Activated naive CD4-positive, alpha-beta T cell treated with anti-CD3 and anti-CD28 coated beads, Interleukin-2, amount 10 ng/mL, durations not matched to agents 7 days and 5 days (primary cell): ENCODE measurements around the gene FAM20A.

Experiments
- CTCF ChIA-PET: fragments of 350-600 bp; sonication (Branson Sonifier 250); formaldehyde crosslinking; loops from one replicate; lab custom pipeline; 2021; ENCODE audit warnings: antibody characterized with exemption; lab: Charles Lee
- DNase-seq: peaks from one replicate; pipeline ENCODE4 v3.0.0-alpha.2; 2020
- H3K27ac Mint-ChIP-seq: one replicate; pipeline ENCODE4 v1.8.0; 2021; ENCODE audit warnings: mild to moderate bottlenecking, moderate library complexity, mixed read lengths
- H3K27me3 Mint-ChIP-seq: one replicate; pipeline ENCODE4 v1.8.0; 2021; ENCODE audit warnings: mild to moderate bottlenecking, mixed read lengths
- H3K36me3 Mint-ChIP-seq: one replicate; pipeline ENCODE4 v1.8.0; 2021; ENCODE audit warnings: mixed read lengths
- H3K4me1 Mint-ChIP-seq: one replicate; pipeline ENCODE4 v1.8.0; 2021; ENCODE audit warnings: mixed read lengths
- H3K4me3 Mint-ChIP-seq: one replicate; pipeline ENCODE4 v1.8.0; 2021; ENCODE audit warnings: mild to moderate bottlenecking, moderate library complexity, mixed read lengths
- H3K9me3 Mint-ChIP-seq: one replicate; pipeline ENCODE4 v1.8.0; 2021; ENCODE audit warnings: mixed read lengths

Gene FAM20A

DNA sequence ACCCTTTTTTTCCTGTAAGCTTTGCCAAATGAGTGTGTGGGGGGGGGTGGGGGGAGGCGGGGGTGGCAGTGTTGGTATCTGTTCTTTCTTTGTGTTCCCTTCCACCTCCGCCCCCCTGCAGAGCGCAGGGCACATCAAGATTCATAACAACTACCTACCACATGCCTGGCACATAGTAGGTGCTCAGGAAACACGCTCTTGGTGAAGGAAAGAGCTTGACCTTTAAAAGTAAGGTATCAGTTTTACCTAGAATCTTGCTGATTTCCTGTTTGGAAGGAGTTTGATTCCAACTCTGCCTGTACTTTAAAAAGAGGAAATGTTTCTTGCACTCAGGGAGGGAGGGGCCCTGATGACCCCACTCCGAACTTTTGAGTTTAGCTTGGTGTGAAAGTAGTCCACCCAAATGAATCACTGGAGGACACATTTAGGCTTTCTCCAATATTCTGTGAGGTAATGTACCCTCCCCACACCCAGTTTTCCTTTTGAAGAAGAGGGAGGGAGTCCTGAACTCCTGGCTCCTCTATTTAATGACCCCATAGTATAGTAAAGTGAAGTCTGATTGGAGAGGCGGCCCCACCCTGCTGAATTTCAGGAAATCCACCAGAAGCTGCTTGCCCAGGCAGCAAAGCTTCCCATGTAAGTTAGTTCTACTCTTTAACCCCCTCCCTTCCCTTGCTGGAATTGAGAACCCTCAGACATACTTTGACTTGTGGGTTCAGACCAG lies 560 bp upstream of the FAM20A start:
- Mint-ChIP-seq H3K9me3 (no peaks in the 10 kb centered on the region), H3K27me3 (peaks cover 73% of the 10 kb centered on the region), H3K27ac (no peak overlapping the region), H3K36me3 (no peaks in the 10 kb centered on the region), H3K4me3 (no peak overlapping the region), H3K4me1 (peaks cover 9% of the 10 kb centered on the region)
- no peak for DNase-seq
- CTCF ChIA-PET, result interaction anchor here (1.1 to 1.6 kb wide), 2 partner anchors 10 to 12 kb away, joined by 3 read pairs; no protein-coding TSS in a partner anchor

DNA sequence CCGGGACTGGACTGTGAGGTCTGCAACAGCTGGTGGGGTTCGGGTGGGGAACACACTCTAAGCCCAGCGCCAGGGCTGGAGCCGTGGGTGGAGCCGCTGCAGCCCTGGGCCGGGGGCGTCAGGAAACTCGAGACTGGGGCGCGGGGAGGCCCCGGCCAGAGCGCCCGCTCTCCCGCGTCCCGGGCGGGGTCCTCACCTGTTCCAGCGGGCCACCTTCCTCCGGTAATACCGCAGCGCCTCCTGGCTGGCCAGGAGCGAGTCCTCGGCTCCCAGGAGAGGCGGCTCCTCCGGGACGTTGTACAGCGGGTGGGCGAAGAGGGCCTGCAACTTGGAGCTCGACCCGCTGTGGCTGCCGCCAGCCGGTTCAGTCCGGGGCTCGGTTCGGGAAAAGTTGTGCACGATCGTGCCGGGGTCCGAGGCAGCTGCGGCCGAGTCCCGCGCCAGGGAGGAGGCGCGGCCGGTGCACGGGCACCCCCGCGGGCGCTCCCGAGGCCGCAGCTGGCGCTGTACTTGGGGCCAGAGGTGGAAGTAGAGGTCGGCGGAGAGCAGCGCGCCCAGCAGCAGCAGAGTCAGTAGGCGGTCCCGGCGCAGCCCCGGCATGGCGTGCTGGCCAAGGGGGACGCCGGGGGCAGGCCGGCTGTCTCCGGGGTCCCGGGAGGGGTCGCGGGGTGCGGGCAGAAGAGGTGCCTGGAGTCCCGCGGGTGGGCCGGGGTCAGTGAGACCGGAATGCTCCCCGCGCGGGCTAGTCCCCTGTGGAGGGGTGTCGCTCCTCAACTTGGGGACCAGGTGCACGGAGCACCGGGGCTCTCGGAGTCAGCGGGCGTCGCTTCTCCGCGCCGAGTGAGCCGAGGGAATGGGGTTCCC lies 868 bp downstream of the FAM20A start:
- Mint-ChIP-seq H3K9me3 (no peaks in the 10 kb centered on the region), H3K4me3 (no peak overlapping the region), H3K36me3 (no peaks in the 10 kb centered on the region), H3K27me3 (peaks cover 84% of the 10 kb centered on the region), H3K4me1 (peaks cover 14% of the 10 kb centered on the region), H3K27ac (no peak overlapping the region)
- CTCF ChIA-PET, result no interaction called here
- DNase-seq, result peak; percentile 21

DNA sequence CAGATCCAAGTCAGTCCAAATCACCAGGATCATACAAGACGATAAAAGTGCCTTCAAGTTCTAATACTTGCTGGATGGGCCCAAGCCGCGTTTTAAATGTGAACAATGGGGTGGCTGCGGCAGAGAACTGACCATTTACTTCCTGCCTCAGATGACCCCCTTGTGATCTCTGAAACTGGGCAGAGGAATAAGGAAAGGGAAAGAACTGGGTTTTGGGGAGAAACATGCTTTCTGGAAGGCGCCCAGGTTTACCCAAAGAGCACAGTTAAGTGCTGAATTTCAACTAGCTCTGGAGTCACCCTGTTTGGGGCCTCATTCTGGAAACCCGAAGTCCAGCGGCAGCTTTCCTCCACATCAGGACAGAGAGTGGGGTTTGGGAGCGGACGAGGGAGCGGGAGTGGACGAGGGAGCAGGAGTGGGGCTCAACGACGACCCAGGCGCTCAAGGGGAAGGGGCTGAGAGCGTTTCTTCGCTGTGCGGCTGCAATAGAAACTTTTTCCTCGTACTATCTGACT lies 1.6 kb downstream of the FAM20A start:
- H3K4me3 Mint-ChIP-seq, result peak overlapping the region; percentile 27
- H3K36me3 Mint-ChIP-seq, result no peaks in the 10 kb centered on the region
- no peaks in the 10 kb centered on the region for H3K9me3 Mint-ChIP-seq
- H3K27ac Mint-ChIP-seq, result no peak overlapping the region
- peaks cover 16% of the 10 kb centered on the region for H3K4me1 Mint-ChIP-seq
- no peak for DNase-seq
- CTCF ChIA-PET, result no interaction called here
- H3K27me3 Mint-ChIP-seq, result peaks cover 91% of the 10 kb centered on the region

DNA sequence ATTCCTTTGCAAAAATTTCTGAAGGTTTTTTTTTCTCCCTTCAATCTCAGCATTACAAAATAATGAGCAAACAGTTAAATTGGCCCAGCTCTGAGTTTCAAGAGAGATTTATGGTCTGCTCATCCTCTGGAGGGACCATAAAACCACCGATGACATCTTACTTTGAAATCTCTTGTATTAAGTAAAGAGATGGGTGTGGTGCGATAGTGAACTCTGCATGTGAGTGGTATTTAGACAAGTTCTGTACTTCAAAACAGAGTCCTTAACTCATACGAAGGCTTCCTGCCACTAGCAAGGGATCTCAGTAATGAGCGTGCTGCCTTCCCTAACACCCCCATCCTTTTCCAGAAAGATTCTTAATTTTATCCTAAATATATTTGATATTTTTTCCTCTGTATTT lies 2.1 kb downstream of the FAM20A start:
- Mint-ChIP-seq H3K36me3 (no peaks in the 10 kb centered on the region), H3K27ac (no peak overlapping the region), H3K27me3 (peaks cover 94% of the 10 kb centered on the region), H3K9me3 (no peaks in the 10 kb centered on the region), H3K4me1 (peaks cover 16% of the 10 kb centered on the region), H3K4me3 (no peak overlapping the region)
- no peak for DNase-seq
- CTCF ChIA-PET, result no interaction called here

DNA sequence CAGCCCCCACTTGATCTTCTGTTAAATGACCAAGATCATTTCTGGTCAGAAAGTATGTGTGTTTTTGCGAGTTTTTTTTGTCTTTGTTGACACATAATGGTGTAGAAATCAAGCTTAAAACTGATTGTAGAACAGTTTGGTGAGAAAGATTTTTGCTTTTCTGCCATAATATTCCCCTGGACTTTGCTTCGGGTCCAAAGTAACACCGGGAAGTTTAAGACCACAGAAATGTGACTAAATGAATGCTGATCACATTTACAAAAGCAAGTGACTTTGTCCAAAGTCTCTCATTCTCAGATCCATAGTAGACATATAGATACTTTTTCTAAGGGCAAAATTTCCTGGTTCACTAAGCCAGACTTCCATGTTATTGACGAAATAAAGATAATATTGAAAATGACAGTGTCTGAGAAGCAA lies 2.6 kb downstream of the FAM20A start:
- peaks cover 16% of the 10 kb centered on the region for H3K4me1 Mint-ChIP-seq
- H3K4me3 Mint-ChIP-seq, result no peak overlapping the region
- no peak for DNase-seq
- H3K27me3 Mint-ChIP-seq, result peaks cover 94% of the 10 kb centered on the region
- no peaks in the 10 kb centered on the region for H3K36me3 Mint-ChIP-seq
- CTCF ChIA-PET, result no interaction called here
- no peak overlapping the region for H3K27ac Mint-ChIP-seq
- no peaks in the 10 kb centered on the region for H3K9me3 Mint-ChIP-seq

DNA sequence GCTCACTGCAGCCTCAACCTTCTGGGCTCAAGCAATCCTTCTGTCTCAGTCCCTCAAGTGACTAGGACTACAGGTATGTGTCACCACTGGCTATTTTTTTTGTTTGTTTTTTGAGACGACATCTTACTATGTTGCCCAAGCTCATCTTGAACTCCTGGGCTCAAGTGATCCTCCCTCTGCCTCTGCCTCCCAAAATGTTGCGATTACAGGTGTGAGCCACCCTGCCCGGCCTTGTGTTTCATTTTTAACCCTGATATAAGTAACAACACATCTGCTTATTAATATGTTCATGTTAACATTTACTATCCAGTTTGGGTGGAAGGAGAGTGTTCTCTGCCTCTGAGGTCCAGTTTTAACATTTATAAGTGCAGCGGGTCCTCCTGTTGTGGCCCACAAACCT lies 3.1 kb downstream of the FAM20A start:
- Mint-ChIP-seq H3K36me3 (no peaks in the 10 kb centered on the region), H3K4me3 (no peak overlapping the region), H3K27ac (no peak overlapping the region), H3K9me3 (no peaks in the 10 kb centered on the region), H3K27me3 (peaks cover 94% of the 10 kb centered on the region), H3K4me1 (peaks cover 16% of the 10 kb centered on the region)
- CTCF ChIA-PET, result no interaction called here
- DNase-seq, result no peak

DNA sequence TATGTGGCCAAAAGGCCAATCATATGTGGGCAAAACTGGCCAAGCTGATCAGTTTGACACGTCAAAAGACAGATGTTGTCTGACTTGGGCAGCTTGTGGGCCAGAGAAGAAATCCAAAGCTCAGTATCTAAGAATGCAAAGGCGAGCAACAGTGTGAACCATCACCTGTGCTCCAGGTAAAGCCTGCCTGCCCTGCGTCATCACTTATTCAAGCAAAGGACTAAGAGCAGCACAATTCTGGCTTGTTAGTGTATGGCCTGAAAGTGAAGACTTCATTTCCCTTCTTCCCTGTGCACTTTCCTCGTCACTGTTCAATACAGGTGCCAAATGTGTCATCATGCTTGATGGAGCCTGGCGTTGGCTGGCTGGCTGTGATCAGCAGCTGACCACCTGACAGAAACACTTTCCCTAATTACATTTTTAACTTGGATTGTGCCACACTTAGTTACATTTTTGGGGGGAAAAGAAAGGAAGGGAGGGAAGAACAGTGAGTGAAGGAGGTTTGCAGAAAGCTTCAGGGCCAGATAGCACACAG lies 4.7 kb downstream of the FAM20A start:
- Mint-ChIP-seq H3K27me3 (peaks cover 85% of the 10 kb centered on the region), H3K27ac (no peak overlapping the region), H3K36me3 (no peaks in the 10 kb centered on the region), H3K4me1 (peaks cover 12% of the 10 kb centered on the region), H3K4me3 (no peak overlapping the region), H3K9me3 (no peaks in the 10 kb centered on the region)
- CTCF ChIA-PET, result interaction anchor here (0.8 to 1.4 kb wide), 2 partner anchors 17 to 798 kb away, joined by 3 to 5 read pairs; no protein-coding TSS in a partner anchor
- no peak for DNase-seq

DNA sequence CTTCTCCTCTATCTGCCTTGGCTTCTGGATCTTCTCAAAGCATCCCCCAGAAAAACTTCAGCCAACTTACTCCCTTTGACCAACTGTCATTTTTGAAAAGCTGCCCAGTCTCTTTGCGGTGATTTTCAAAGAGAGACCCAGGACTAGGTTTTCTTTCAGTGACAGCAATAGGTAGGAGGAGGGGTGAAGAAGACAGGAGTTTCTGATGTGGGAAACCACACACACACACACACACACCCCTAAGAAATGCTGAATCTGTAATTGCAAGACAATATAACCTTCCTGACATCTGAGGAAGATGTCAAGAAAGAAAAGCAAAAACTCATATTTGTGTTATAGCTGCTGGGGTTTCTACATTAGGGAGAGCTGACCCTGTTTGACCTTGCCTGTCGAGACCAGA lies 5.2 kb downstream of the FAM20A start:
- DNase-seq, result no peak
- Mint-ChIP-seq H3K27me3 (peaks cover 81% of the 10 kb centered on the region), H3K4me3 (no peak overlapping the region), H3K36me3 (no peaks in the 10 kb centered on the region), H3K27ac (no peak overlapping the region), H3K9me3 (no peaks in the 10 kb centered on the region), H3K4me1 (peaks cover 12% of the 10 kb centered on the region)
- CTCF ChIA-PET, result interaction anchor here (0.8 to 1.4 kb wide), 2 partner anchors 18 to 799 kb away, joined by 3 to 5 read pairs; no protein-coding TSS in a partner anchor

DNA sequence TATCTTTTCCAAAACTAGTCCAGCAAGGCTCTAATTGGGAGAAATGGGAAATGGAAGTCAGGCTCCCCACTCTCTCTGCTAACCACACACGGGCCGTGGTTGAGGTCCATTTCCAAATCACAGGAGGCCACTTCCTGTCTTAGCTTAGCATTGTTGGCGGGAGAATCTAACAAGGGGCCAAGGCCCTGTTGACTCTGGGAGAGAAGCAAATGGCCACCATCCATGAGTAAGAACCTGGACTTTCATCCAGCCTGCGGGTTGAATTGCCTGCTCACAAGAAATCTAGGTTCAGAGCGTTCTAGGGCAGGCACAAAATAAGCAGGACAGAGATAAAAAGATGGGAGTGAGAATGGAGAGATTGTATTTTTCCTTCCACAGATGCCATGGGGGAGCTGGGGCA lies 5.7 kb downstream of the FAM20A start:
- Mint-ChIP-seq H3K9me3 (no peaks in the 10 kb centered on the region), H3K27ac (no peak overlapping the region), H3K36me3 (no peaks in the 10 kb centered on the region), H3K27me3 (peaks cover 81% of the 10 kb centered on the region), H3K4me1 (peaks cover 12% of the 10 kb centered on the region), H3K4me3 (no peak overlapping the region)
- DNase-seq, result no peak
- CTCF ChIA-PET, result interaction anchor here (0.8 to 1.4 kb wide), 2 partner anchors 18 to 799 kb away, joined by 3 to 5 read pairs; no protein-coding TSS in a partner anchor

DNA sequence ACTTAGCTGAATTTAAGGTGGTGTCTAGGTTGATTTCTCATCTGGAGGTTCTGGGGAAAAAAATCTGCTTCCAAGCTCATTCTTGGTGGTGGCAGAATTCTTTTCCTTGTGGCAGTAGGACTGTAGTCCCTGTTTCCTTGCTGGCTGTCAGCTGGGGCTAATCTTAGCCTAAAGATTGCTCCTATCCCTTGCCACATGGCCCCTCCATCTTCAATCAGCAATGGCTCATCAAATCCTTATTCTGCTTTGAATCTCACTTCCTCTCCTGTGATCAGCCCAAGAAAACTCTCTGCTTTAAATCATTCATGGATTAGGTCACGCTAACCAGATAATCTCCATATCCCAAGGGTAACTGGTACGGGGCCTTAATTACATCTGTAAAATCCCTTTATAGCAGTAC lies 6.6 kb downstream of the FAM20A start:
- no peaks in the 10 kb centered on the region for H3K36me3 Mint-ChIP-seq
- DNase-seq, result no peak
- H3K9me3 Mint-ChIP-seq, result no peaks in the 10 kb centered on the region
- no peak overlapping the region for H3K27ac Mint-ChIP-seq
- H3K4me3 Mint-ChIP-seq, result no peak overlapping the region
- CTCF ChIA-PET, result interaction anchor here (0.7 kb wide), 1 partner anchor 218 kb away, joined by 3 read pairs; no protein-coding TSS in a partner anchor
- H3K4me1 Mint-ChIP-seq, result peaks cover 8% of the 10 kb centered on the region
- peaks cover 75% of the 10 kb centered on the region for H3K27me3 Mint-ChIP-seq

DNA sequence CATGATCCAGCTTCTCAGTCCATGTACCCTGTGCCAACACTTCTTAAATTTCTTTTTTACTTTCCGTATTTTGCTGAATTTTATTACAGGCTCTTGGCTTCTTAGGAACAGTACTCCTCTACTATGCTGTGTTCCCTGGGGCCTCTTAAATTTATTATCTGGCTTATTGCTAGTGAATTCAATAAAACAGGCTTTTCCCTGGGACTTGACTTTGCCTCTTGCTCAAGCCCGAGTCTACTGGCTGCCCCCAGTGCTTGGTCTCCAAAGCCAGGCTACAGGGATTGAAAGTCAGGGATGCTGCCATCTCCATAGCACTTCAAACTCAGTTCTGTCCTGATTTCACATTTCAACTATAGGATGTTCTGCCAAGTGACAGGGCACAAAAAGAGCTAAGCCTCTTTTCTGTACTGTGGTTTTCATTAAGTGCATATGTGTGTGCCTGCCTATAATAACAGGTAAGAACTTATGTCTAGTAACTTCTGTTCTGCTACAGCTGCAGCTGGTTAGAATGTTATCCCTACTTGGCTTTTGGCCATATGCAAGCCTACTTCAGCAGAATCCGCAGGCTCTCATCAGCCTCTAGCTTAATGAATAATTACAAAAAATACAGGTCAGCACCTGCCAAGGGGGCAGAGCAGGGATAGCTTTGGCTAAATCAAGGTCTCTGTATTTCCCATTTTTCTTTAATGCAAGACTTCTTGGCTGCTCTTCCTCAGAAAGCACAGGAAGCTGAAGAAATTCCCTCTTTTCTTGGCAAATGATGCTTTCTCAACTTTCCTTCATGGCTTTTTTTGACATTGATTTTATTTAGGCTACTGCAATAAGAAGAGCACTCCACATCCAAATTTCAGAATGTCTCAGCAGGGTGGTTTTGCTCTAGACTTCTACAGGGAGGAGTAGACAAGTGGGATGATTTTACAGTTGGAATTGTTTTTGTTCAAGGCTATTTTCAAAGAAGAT lies 8.2 kb downstream of the FAM20A start:
- no peaks in the 10 kb centered on the region for H3K36me3 Mint-ChIP-seq
- peaks cover 6% of the 10 kb centered on the region for H3K4me1 Mint-ChIP-seq
- H3K9me3 Mint-ChIP-seq, result no peaks in the 10 kb centered on the region
- no peak overlapping the region for H3K4me3 Mint-ChIP-seq
- peaks cover 70% of the 10 kb centered on the region for H3K27me3 Mint-ChIP-seq
- no peak overlapping the region for H3K27ac Mint-ChIP-seq
- CTCF ChIA-PET, result interaction anchor here (1.1 kb wide), 1 partner anchor 21 kb away, joined by 3 read pairs; no protein-coding TSS in a partner anchor
- DNase-seq, result no peak

DNA sequence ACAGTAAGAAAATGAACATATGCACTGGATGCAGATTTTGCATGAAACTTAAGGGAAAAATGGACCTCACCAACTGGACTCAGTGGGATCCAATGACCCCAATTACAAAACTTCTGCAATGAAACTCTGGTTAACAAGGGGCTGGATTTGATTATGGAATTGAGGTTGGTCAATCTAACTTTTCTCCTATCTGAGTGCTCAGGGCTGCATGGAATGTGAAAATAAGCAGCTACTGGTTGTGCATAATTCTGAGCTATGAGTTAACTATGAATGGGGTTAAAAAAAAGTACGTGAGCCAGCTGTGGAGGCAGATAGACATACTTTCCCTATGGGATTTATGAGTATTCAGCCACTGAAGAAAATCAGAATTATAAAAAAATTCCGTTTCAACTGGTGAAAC lies 9.2 kb downstream of the FAM20A start:
- no peak overlapping the region for H3K27ac Mint-ChIP-seq
- no peak overlapping the region for H3K4me3 Mint-ChIP-seq
- DNase-seq, result no peak
- no peaks in the 10 kb centered on the region for H3K36me3 Mint-ChIP-seq
- peaks cover 6% of the 10 kb centered on the region for H3K4me1 Mint-ChIP-seq
- no peaks in the 10 kb centered on the region for H3K9me3 Mint-ChIP-seq
- CTCF ChIA-PET, result interaction anchor here (1.4 kb wide), 1 partner anchor 10 kb away, joined by 3 read pairs; no protein-coding TSS in a partner anchor
- peaks cover 65% of the 10 kb centered on the region for H3K27me3 Mint-ChIP-seq

DNA sequence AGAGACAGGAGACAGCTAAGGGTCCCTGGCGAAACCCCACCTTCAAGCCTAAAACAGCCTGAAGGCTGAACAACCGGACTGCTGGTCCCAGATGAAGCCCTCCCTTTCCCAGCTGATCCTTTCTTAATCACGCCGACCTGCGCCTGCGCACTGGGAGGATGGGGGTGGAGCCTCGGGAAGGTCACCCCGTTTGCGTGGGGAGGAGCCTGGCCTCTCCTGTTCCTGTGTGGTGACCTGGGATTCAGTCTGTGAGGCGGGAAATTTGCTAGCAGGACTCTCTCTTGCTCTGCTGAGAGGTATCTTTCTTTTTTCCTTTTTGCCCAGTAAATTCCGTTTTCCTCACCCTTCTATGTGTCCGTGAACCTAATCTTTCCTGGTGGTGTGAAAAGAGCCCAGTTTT lies 9.6 kb downstream of the FAM20A start:
- Mint-ChIP-seq H3K9me3 (no peaks in the 10 kb centered on the region), H3K4me3 (no peak overlapping the region), H3K36me3 (no peaks in the 10 kb centered on the region), H3K4me1 (peaks cover 6% of the 10 kb centered on the region), H3K27me3 (peaks cover 64% of the 10 kb centered on the region), H3K27ac (no peak overlapping the region)
- CTCF ChIA-PET, result interaction anchor here (1.4 kb wide), 1 partner anchor 11 kb away, joined by 3 read pairs; no protein-coding TSS in a partner anchor
- DNase-seq, result no peak
